GM20000 (cell line): ENCODE results near the gene RSF1.
"Not testable (repeated sequence)": the region's sequence is repeated elsewhere in the genome, so short reads cannot be mapped to it uniquely, and the experiment has no call there.

Experiments
- DNase-seq: peaks from one replicate; pipeline ENCODE4 v3.0.0; 2012; ENCODE audit warnings: low spot score
- TF ChIP-seq, protein P1 (sequence below): IDR thresholded peaks from 2 replicates; pipeline ENCODE4 v1.5.1; 2012; ENCODE audit warnings: mild to moderate bottlenecking, control low read depth; ENCODE audit errors: extremely low read depth, missing control alignments

RSF1 gene, protein sequence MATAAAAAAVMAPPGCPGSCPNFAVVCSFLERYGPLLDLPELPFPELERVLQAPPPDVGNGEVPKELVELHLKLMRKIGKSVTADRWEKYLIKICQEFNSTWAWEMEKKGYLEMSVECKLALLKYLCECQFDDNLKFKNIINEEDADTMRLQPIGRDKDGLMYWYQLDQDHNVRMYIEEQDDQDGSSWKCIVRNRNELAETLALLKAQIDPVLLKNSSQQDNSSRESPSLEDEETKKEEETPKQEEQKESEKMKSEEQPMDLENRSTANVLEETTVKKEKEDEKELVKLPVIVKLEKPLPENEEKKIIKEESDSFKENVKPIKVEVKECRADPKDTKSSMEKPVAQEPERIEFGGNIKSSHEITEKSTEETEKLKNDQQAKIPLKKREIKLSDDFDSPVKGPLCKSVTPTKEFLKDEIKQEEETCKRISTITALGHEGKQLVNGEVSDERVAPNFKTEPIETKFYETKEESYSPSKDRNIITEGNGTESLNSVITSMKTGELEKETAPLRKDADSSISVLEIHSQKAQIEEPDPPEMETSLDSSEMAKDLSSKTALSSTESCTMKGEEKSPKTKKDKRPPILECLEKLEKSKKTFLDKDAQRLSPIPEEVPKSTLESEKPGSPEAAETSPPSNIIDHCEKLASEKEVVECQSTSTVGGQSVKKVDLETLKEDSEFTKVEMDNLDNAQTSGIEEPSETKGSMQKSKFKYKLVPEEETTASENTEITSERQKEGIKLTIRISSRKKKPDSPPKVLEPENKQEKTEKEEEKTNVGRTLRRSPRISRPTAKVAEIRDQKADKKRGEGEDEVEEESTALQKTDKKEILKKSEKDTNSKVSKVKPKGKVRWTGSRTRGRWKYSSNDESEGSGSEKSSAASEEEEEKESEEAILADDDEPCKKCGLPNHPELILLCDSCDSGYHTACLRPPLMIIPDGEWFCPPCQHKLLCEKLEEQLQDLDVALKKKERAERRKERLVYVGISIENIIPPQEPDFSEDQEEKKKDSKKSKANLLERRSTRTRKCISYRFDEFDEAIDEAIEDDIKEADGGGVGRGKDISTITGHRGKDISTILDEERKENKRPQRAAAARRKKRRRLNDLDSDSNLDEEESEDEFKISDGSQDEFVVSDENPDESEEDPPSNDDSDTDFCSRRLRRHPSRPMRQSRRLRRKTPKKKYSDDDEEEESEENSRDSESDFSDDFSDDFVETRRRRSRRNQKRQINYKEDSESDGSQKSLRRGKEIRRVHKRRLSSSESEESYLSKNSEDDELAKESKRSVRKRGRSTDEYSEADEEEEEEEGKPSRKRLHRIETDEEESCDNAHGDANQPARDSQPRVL (N-terminal part only)

GRCh38 chr11:77820565-77821348 is at the start of gene RSF1, which contains the start of gene AAMDC:
Gene RSF1 (minus strand): TSS chr11:77820722. CDS start chr11:77820714, 8 bp downstream.
Gene AAMDC (plus strand): TSS chr11:77821144. CDS start chr11:77842497, 21,353 bp downstream.
- TF ChIP-seq, protein P1, sequence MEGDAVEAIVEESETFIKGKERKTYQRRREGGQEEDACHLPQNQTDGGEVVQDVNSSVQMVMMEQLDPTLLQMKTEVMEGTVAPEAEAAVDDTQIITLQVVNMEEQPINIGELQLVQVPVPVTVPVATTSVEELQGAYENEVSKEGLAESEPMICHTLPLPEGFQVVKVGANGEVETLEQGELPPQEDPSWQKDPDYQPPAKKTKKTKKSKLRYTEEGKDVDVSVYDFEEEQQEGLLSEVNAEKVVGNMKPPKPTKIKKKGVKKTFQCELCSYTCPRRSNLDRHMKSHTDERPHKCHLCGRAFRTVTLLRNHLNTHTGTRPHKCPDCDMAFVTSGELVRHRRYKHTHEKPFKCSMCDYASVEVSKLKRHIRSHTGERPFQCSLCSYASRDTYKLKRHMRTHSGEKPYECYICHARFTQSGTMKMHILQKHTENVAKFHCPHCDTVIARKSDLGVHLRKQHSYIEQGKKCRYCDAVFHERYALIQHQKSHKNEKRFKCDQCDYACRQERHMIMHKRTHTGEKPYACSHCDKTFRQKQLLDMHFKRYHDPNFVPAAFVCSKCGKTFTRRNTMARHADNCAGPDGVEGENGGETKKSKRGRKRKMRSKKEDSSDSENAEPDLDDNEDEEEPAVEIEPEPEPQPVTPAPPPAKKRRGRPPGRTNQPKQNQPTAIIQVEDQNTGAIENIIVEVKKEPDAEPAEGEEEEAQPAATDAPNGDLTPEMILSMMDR: peak; percentile 52
- DNase-seq: peak; percentile 93

DNA sequence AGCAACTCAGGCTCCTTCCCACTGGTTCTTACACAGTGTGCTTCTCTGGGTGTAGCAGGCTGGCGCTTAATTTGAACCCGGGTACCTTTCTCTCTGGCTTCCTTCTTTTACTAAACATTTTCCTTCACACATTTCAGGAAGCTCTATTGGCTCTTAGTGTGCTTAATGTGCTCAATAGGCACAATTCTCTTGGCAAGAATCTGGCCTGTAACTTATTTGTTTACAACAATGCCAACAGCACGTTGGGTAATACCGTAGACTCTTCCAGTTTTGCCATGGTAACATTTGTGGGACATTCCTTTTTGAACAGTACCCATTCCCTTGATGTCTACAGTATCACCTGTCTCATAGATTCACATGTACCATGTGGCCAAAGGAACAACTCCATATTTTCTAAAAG is 48.2 kb upstream of the RSF1 start:
- TF ChIP-seq, protein P1: no peak
- DNase-seq: no peak

DNA sequence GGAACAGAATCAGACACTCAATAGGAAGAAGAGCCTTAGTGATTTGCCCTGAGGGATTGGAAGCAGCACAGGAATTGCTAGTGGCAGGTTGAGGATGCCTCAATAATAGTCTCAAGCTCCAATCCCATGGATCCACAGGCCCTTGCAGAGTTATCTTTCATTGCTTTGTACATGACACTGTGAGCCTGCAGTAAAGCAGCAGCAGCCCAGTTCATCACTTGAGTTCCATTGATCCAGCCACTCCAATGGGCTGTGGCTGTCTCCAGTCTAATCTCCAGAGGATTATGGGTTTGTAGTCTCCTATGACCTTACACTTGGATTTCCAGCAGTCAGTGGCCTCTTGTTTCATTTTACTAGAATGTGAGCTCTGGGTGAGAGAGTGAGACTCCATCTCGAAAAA is 45.8 kb upstream of the RSF1 start:
- no peak for DNase-seq
- TF ChIP-seq, protein P1: no peak

DNA sequence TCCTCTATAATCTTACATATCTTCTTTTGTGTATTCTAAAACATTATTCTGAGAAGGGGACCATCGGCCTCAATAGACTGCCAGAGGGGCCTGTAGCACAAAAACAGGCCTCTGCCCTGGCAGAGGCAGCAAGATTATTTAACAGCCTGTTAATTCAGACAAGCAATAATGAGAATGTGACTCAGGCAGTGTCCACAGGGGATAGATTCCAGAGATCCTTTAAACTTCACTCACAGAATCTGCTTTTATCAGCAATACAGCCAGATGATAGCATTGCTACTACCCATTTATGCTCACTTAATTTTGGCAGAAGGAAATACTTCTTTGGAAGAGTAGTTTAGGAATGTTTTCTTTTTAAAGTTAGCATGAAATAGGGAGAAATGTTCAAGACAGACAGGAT is 45.3 kb upstream of the RSF1 start:
- TF ChIP-seq, protein P1: no peak
- no peak for DNase-seq

GRCh38 chr11:77861444-77861843 is 40.9 kb upstream of the RSF1 start:
- DNase-seq: not testable (repeated sequence)

DNA sequence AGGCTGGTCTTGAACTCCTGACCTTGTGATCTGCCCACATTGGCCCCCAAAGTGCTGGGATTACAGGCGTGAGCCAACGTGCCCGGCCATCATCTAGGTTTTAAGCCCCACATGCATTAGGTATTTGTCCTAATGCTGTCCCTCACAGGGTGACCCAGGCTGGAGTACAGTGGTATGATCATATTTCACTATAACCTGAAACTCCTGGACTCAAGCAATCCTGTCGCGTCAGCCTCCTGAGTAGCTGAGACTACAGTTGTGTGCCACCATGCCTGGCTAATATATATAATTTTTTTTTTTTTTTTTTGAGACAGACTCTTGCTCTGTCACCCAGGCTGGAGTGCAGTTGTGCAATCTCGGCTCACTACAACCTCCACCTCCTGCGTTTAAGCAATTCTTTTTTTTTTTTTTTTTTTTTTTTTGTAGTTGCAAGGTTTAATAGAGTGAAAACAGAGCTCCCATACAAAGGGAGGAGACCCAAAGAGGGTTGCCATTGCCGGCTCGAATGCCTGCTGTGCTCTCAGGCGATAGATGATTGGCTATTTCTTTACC is 37.5 kb upstream of the RSF1 start:
- not testable (repeated sequence) for DNase-seq

DNA sequence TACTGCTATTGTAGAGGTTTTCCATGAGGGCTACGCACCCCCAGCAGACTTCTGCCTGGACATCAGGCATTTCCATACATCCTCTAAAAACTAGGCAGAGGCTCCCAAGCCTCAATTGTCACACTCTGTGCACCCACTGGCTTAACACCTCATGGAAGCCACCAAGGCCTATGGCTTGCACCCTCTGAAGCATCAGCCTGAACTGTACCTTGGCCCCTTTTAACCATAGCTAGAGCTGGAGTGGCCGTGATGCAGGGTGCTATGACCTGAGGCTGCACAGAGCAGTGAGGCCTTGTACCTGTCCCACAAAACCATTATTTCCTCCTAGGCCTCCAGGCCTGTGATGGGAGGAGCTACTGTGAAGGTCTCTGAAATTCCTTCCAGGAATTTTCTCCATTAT is 34.3 kb upstream of the RSF1 start:
- TF ChIP-seq, protein P1: no peak
- DNase-seq: no peak
